ENCODE results near the gene FOXP1. TPM values are rescaled to one million over a fixed set of nuclear protein-coding genes. Genes with fewer than 3 reads are reported as not detected.

FOXP1 gene
- total RNA-seq, 1 experiment from 2014 or later: 24.8 TPM

DNA sequence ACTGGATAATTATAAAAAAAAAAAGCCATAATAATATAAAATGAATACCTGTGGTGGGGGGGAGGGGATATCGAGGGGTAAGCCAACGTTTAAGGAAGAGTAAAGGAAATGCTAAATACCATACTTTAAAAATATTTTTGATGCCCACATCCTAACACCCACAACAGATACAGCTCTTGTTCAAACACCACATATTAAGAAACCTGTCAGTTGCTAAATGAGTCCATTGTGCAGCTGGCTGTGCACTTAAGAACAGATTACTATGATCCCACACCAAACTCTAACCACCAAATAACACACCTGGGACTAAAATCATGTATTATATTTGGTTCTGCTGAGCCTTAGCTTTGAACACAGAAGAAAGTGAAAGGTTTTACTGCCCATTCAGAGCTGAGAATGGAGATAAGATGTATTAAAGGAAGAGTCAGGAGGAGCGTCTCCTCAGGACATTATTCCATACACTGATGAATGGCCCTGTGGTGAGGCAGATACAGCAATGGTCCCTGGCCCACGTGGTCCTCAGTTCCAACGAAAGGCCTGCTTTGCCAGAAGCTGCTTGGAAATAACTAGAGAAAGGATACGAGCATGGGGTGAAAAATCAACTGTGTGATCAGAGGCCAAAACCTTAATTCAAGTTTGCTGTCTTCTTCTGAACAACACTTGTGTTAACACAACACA, 515.4 kb downstream of the FOXP1 start:
- no peaks in the 10 kb centered on the region for H3K36me3 ChIP-seq
- H3K4me3 ChIP-seq: no peak overlapping the region
- no peak for DNase-seq
- H3K9me3 ChIP-seq (replicated peaks): no peaks in the 10 kb centered on the region
- no peaks in the 10 kb centered on the region for H3K27me3 ChIP-seq
- peaks cover 9% of the 10 kb centered on the region; the same call in 1 of the 2 replicates for H3K4me1 ChIP-seq
- H3K27ac ChIP-seq: no peak overlapping the region

- Histone ChIP-seq H3K27ac (no peak overlapping the region), H3K27me3 (no peaks in the 10 kb centered on the region), H3K36me3 (no peaks in the 10 kb centered on the region), H3K9me3 (replicated peaks) (no peaks in the 10 kb centered on the region), H3K4me3 (no peak overlapping the region), H3K4me1 (peaks cover 9% of the 10 kb centered on the region; the same call in 1 of the 2 replicates)
- no peak for DNase-seq
Observed at GRCh38 chr3:71066849-71067261, 516.7 kb downstream of the FOXP1 start.

DNA sequence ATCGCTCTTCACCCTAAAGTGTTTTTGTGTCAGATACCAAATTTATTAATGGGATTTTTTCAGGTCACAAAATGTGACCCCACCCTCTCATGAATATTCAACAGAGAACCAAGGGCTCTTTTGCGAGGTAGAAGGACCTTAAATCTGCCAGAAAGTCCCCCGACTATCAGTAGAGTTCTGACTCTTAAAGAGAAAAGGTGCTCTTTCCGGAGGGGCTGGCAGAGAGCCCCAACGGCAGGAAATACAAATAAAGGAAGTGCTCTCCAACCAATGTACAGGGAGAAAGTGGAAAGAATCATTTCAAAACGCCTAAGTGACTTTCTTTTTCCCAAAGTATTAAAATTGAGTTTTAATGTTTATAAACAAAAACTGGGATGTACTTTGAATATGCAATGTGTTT, 517.2 kb downstream of the FOXP1 start:
- H3K4me1 ChIP-seq: peaks cover 9% of the 10 kb centered on the region; the same call in 1 of the 2 replicates
- peak in 1 of 2 experiments; percentile 18 for DNase-seq
- no peaks in the 10 kb centered on the region for H3K9me3 ChIP-seq (replicated peaks)
- peak overlapping the region; percentile 76 for H3K4me3 ChIP-seq
- H3K27me3 ChIP-seq: no peaks in the 10 kb centered on the region
- H3K36me3 ChIP-seq: no peaks in the 10 kb centered on the region
- no peak overlapping the region for H3K27ac ChIP-seq

GRCh38 chr3:71065764-71066013, 517.8 kb downstream of the FOXP1 start:
- no peaks in the 10 kb centered on the region for H3K36me3 ChIP-seq
- no peaks in the 10 kb centered on the region for H3K27me3 ChIP-seq
- peak overlapping the region; percentile 83 for H3K27ac ChIP-seq
- peak overlapping the region; percentile 76 for H3K4me3 ChIP-seq
- no peaks in the 10 kb centered on the region for H3K9me3 ChIP-seq (replicated peaks)
- no peak for DNase-seq
- peaks cover 9% of the 10 kb centered on the region; the same call in 1 of the 2 replicates for H3K4me1 ChIP-seq

- Histone ChIP-seq H3K36me3 (no peaks in the 10 kb centered on the region), H3K9me3 (replicated peaks) (no peaks in the 10 kb centered on the region), H3K4me1 (peaks cover 9% of the 10 kb centered on the region; the same call in 1 of the 2 replicates), H3K27me3 (no peaks in the 10 kb centered on the region), H3K27ac (peak overlapping the region; percentile 83), H3K4me3 (peak overlapping the region; percentile 76)
- DNase-seq: peak; percentile 45 to 58
Observed at GRCh38 chr3:71064956-71065763, 518.4 kb downstream of the FOXP1 start.

GRCh38 chr3:71064291-71064955, 519.1 kb downstream of the FOXP1 start:
- Histone ChIP-seq H3K36me3 (no peaks in the 10 kb centered on the region), H3K9me3 (replicated peaks) (no peaks in the 10 kb centered on the region), H3K4me3 (peak overlapping the region; percentile 76), H3K27me3 (no peaks in the 10 kb centered on the region), H3K4me1 (peaks cover 9% of the 10 kb centered on the region; the same call in 1 of the 2 replicates), H3K27ac (peak overlapping the region; percentile 43)
- DNase-seq: peak; percentile 30 to 59

DNA sequence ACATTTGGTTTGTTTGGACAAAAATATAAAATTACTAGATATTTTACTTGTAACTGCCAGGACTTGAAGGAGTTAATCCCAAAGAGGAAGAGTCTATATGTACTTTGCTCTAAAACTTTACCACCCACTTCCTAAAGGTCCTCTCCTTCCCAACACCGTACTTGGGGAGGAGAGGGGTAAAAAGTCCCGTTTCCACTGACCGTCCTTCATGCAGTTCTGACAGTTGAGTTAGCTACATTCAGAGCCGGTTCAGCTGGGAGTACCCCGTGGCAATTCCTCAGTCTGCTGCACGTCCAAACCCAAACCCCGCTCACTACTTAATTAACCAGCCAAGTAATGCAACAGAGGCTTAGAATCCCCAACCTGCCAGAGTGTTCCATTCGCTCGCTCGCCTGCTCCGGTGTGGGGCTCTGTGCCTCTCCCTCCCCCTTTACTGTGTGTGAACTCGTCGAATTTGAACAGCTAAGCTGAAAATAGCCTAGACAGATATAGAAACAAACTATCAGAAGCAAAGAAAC, 519.7 kb downstream of the FOXP1 start:
- Histone ChIP-seq H3K9me3 (replicated peaks) (no peaks in the 10 kb centered on the region), H3K36me3 (no peaks in the 10 kb centered on the region), H3K27me3 (no peaks in the 10 kb centered on the region), H3K4me3 (peak overlapping the region; percentile 76), H3K4me1 (peaks cover 9% of the 10 kb centered on the region; the same call in 1 of the 2 replicates), H3K27ac (peak overlapping the region; percentile 43)
- peak; percentile 12 to 37 for DNase-seq

- Histone ChIP-seq H3K27me3 (no peaks in the 10 kb centered on the region), H3K4me3 (peak overlapping the region; percentile 76), H3K9me3 (replicated peaks) (no peaks in the 10 kb centered on the region), H3K36me3 (no peaks in the 10 kb centered on the region), H3K27ac (peak overlapping the region; percentile 43), H3K4me1 (peaks cover 9% of the 10 kb centered on the region; the same call in 1 of the 2 replicates)
- peak in 1 of 2 experiments; percentile 3 for DNase-seq
Observed at GRCh38 chr3:71062952-71063772, 520.4 kb downstream of the FOXP1 start.

DNA sequence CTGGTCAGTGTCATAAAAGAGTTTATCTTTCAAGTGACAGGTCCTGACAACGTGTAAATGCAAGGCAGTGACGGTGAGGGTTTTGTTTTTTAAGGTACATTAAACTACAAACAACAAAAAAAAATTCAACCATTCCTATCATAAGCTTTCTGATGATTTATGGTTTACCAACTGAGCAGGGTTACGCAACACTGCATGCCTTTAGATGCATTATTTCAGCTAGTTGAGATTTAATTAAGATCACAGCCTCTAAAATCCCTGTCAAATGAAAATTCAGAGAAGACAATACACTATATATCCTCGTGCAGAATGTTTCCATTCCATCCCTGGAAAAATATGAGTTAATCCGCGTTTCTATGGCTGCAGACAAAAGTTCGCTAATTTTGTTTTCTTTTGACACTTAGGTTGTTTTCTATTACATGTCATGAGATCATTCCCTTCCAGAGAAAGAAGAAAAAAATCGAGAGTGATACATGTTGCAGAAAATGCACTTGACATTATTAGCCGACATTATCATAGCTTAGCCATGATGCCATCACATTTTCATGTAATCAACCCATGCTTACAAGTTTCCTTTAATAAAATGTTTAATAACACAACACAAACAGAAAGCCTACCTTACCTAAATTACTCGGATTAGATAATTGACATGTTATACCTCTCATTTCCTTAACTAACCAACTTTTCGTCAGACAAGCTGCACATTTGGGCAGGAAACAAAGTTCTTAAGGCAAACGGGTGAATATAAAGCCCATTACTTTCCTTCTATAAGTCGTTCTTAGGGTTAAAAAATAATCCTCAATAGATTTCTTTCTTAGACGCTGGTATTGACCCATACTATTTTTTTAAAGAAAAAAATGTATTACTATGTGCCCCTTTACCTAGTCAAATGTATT, 521.2 kb downstream of the FOXP1 start:
- DNase-seq: no peak
- no peaks in the 10 kb centered on the region for H3K9me3 ChIP-seq (replicated peaks)
- no peaks in the 10 kb centered on the region for H3K36me3 ChIP-seq
- peaks cover 9% of the 10 kb centered on the region; the same call in 1 of the 2 replicates for H3K4me1 ChIP-seq
- no peak overlapping the region for H3K27ac ChIP-seq
- no peaks in the 10 kb centered on the region for H3K27me3 ChIP-seq
- H3K4me3 ChIP-seq: 0 out of 2 replicates have a peak overlapping the region, but pooled peaks have one; percentile 76

- DNase-seq: no peak
- Histone ChIP-seq H3K36me3 (no peaks in the 10 kb centered on the region), H3K9me3 (replicated peaks) (no peaks in the 10 kb centered on the region), H3K27me3 (no peaks in the 10 kb centered on the region), H3K27ac (no peak overlapping the region), H3K4me1 (peaks cover 4% of the 10 kb centered on the region; the same call in 1 of the 2 replicates), H3K4me3 (no peak overlapping the region)
Observed at GRCh38 chr3:71061581-71061980, 521.9 kb downstream of the FOXP1 start.

- Histone ChIP-seq H3K27me3 (no peaks in the 10 kb centered on the region), H3K36me3 (no peaks in the 10 kb centered on the region), H3K9me3 (replicated peaks) (no peaks in the 10 kb centered on the region), H3K4me1 (peaks cover 4% of the 10 kb centered on the region; the same call in 1 of the 2 replicates), H3K27ac (no peak overlapping the region), H3K4me3 (no peak overlapping the region)
- DNase-seq: no peak
Observed at GRCh38 chr3:71061037-71061436, 522.5 kb downstream of the FOXP1 start.

GRCh38 chr3:71060536-71060935, 523.0 kb downstream of the FOXP1 start:
- H3K27me3 ChIP-seq: no peaks in the 10 kb centered on the region
- no peak overlapping the region for H3K4me3 ChIP-seq
- peaks cover 4% of the 10 kb centered on the region; the same call in 1 of the 2 replicates for H3K4me1 ChIP-seq
- H3K9me3 ChIP-seq (replicated peaks): no peaks in the 10 kb centered on the region
- no peak overlapping the region for H3K27ac ChIP-seq
- DNase-seq: no peak
- no peaks in the 10 kb centered on the region for H3K36me3 ChIP-seq

GRCh38 chr3:71057526-71057894, 526.0 kb downstream of the FOXP1 start:
- no peak overlapping the region for H3K4me3 ChIP-seq
- H3K36me3 ChIP-seq: no peaks in the 10 kb centered on the region
- no peaks in the 10 kb centered on the region for H3K4me1 ChIP-seq
- DNase-seq: no peak
- no peaks in the 10 kb centered on the region for H3K9me3 ChIP-seq (replicated peaks)
- H3K27me3 ChIP-seq: no peaks in the 10 kb centered on the region
- no peak overlapping the region for H3K27ac ChIP-seq
